ENCODE results near the gene SPACA9.

DNA sequence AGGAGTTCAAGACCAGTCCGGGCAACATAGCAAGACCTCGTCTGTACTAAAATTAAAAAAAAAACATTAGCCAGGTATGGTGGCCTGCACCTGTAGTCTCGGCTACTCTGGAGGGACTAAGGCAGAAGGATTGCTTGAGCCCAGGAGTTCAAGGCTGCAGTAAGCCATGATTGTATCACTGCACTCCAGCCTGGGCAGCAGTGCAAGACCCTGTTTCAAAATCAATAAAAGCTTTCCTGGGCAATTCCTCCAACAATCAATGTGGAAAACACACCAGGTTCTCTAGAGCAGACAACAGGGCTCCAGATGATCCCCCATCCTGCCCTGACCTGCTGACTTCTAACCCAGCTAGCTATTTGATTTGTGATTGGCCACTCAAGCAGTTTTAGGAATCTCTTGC lies 1.8 kb upstream of the SPACA9 start:
- TF ChIP-seq, protein P1, sequence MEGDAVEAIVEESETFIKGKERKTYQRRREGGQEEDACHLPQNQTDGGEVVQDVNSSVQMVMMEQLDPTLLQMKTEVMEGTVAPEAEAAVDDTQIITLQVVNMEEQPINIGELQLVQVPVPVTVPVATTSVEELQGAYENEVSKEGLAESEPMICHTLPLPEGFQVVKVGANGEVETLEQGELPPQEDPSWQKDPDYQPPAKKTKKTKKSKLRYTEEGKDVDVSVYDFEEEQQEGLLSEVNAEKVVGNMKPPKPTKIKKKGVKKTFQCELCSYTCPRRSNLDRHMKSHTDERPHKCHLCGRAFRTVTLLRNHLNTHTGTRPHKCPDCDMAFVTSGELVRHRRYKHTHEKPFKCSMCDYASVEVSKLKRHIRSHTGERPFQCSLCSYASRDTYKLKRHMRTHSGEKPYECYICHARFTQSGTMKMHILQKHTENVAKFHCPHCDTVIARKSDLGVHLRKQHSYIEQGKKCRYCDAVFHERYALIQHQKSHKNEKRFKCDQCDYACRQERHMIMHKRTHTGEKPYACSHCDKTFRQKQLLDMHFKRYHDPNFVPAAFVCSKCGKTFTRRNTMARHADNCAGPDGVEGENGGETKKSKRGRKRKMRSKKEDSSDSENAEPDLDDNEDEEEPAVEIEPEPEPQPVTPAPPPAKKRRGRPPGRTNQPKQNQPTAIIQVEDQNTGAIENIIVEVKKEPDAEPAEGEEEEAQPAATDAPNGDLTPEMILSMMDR (IDR thresholded peaks at IDR 0.05; ENCODE audit: insufficient read depth, low read depth, low read length) = no peak
- no peak for TF ChIP-seq EZH2 (IDR thresholded peaks at IDR 0.05; ENCODE audit: insufficient read depth, low read length)
